Urothelium cell line (cell line): ENCODE data around the gene ACVR1B.

Experiments used
- DNase-seq: peaks from one replicate; pipeline ENCODE4 v3.0.0; 2011; ENCODE audit warnings: low spot score, mixed read lengths
- FAIRE-seq: peaks from 2 replicates; lab custom pipeline; 2011; peaks lifted over from hg19 to GRCh38; lab: Jason Lieb, UNC

The ACVR1B gene

DNA sequence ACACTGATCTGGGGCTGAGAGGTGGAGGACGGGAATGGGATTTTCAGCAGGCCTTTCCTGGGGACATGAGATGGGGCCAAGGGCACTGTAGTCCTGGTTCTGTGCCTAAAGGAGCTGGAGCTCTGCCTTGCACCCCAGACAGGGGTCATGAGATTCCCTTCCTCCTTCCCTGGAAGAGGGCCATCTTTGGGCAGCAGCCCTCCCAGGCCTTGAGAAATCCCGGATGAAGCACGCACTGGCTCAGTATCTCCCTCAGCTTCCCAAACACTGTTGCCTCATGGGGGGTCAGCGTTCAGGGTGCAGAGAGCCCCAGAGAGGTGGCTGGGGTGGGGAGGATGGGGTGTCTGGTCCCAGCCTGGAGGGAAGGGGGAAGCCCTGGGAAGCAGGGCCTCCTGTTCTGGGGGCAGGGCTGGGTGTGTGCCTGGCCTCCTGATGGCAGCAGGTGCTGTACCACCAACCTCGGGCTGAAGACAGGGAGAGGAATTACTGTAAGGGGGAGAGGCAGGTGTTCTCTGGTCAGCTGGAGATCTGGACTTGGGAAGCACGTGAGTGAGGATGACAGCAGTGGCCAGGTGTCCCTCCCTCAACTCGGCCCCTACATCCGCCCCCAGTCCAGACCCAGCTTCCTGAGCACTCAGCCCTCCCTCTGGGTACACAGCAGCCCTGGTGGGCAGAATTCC is 91.3 kb downstream of the ACVR1B start:
- DNase-seq (no peak), FAIRE-seq (no peak)

DNA sequence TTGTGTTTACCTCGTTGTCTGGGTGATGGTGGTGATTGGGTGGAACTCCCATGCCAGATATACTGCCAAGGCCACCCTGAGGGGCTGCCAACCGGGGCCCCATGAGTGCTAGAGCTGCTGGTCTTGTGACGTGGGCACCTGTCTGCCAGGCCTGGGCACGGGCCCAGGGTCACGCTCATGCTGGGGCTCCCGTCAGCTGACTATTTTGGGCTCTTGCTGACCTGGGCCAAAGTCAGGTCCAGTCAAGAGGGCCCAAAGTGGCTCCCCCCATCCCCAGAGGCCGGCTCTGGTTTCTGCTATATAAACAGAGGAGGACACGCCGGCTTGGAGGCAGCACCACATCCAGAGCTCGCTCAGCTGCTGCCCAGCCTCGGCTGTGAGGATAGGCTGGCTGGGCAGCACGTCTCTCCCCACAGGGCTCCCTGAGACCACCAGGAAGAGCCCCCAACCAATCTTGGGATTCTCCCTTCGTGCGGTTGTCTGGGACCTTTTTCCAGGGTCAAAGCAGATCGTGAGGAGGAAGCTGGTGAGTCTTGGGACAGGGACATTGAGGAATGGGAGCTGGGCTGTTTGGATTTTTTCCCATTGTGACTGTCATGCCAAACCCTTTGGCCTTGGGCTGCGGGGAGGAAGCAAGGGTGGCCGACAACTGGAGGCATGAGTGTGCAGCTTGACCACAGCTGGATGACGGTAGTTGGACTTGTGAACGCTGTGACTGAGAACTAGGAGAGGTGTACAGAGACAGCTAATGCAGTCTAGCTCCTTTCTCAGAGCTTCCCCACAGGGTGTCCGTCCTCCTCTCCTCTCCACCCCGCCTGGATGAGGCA is 92.1 kb downstream of the ACVR1B start:
- DNase-seq (no peak), FAIRE-seq (no peak)

DNA sequence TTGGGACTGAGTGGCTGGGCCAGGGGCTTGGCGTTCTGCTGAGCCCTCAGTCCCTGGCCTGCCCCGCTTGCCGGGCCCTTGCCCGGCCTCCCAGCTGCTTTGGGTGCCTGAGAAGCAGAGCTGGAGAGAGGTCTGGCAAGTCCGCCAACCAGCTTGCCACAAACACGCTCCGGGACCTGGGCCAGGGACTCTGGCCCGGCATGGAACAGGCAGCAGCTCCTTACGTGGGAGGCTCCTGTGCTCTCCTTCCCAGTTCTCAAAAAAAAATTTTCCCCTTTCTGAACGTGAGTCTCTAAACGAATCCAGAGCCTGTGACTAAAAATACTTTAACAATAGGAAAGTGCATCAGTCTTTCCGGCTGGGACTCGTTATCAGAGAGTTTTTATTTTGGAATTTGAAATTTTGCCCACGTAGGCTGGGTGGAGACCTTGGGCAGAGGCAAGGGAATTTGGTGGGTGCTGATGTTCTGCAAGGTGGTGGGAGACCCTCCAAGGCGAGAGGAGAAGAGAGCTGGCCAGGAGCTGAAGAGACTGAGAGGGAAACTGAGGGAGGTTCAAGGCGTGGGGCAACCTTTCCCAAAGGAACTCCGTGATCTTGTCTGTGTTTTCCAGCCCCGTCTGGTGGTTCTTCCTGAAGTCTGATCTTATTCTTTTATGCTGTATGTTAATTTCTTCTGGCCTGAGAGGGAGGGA is 92.9 kb downstream of the ACVR1B start:
- DNase-seq (no peak), FAIRE-seq (no peak)

DNA sequence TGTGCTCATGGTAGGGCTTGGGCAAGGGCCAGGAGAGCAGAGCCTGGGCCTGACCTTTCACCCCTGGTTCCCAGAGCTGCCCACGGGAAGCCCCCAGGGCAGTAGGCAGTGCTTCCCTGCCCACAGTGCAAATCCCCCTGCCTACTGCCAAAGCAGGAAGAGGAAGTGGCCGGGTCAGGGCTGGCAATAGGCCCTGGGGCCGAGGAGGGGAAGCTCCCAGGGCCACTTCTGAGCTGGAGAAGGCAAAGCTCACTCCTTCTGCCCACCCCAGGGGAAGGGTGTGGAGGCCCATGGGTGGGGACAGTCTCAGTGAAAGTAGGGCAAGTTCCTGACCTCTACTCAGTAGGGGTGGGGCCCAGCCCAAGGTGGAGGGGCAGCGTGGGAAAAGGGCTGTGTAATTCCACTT is 94.3 kb downstream of the ACVR1B start:
- no peak for FAIRE-seq
- DNase-seq, result no peak
